Neural progenitor cell (in vitro differentiated cells): ENCODE data around the gene TMEM119.

Experiments used
- CTCF ChIP-seq: fragments of 200-600 bp; sonication (generic); IDR thresholded peaks from 2 replicates; pipeline ENCODE4 v1.5.1; 2017; ENCODE audit warnings: antibody characterized with exemption, mild to moderate bottlenecking
- EZH2 ChIP-seq: fragments of 200-600 bp; sonication (generic); IDR thresholded peaks from 2 replicates; pipeline ENCODE4 v1.6.1; 2017; ENCODE audit warnings: antibody characterized with exemption, mild to moderate bottlenecking, moderate library complexity
- EZH2phosphoT487 ChIP-seq: fragments of 200-600 bp; sonication (generic); IDR thresholded peaks from 2 replicates; pipeline ENCODE4 v1.6.1; 2017; ENCODE audit warnings: antibody characterized with exemption

GRCh38 chr12:108606492-108606891 is 8.6 kb upstream of the TMEM119 start:
- TF ChIP-seq CTCF = no peak
- TF ChIP-seq EZH2phosphoT487 = no peak
- no peak for TF ChIP-seq EZH2
